ENCODE data around the gene E2F4. TPM values are rescaled to one million over a fixed set of nuclear protein-coding genes. Genes with fewer than 3 reads are reported as not detected.
A peak's percentile ranks its signal among the peaks of the same experiment; 100 is the strongest.

E2F4 gene
- total RNA-seq, 1 experiment from 2014 or later = 114 TPM

DNA sequence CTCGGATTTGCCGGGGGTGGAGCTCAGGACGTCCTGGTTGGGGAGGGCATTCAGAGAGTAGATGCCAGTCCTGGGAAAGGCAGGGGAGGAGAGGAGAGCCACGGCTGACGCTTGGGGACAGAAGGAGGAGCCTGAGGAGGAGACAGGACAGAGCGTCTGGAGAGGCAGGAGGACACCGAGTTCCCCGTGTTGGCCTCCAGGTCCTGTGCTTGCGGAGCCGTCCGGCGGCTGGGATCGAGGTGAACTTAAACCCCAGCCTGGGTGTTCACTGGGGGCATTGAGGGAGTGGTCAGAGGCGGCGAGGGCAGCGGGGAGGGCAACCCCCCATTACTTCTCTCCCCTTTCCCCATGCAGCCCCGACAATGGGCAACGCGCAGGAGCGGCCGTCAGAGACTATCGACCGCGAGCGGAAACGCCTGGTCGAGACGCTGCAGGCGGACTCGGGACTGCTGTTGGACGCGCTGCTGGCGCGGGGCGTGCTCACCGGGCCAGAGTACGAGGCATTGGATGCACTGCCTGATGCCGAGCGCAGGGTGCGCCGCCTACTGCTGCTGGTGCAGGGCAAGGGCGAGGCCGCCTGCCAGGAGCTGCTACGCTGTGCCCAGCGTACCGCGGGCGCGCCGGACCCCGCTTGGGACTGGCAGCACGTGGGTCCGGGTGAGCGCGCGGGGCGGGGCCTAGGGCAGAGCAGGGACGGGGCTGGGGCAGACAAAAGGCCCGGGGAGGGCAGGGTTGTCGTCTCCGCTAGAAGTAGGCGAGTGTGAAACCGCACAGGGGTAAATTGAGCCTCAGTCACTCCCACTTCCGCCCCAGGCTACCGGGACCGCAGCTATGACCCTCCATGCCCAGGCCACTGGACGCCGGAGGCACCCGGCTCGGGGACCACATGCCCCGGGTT, 17.9 kb upstream of the E2F4 start (continued):
- TF ChIP-seq, protein P1, sequence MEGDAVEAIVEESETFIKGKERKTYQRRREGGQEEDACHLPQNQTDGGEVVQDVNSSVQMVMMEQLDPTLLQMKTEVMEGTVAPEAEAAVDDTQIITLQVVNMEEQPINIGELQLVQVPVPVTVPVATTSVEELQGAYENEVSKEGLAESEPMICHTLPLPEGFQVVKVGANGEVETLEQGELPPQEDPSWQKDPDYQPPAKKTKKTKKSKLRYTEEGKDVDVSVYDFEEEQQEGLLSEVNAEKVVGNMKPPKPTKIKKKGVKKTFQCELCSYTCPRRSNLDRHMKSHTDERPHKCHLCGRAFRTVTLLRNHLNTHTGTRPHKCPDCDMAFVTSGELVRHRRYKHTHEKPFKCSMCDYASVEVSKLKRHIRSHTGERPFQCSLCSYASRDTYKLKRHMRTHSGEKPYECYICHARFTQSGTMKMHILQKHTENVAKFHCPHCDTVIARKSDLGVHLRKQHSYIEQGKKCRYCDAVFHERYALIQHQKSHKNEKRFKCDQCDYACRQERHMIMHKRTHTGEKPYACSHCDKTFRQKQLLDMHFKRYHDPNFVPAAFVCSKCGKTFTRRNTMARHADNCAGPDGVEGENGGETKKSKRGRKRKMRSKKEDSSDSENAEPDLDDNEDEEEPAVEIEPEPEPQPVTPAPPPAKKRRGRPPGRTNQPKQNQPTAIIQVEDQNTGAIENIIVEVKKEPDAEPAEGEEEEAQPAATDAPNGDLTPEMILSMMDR (IDR thresholded peaks at IDR 0.05 in 2 of 3, conservative IDR thresholded peaks at IDR 0.05 in 1 of 3; ENCODE audit: borderline replicate concordance in 1 of 3, insufficient read depth in 1 of 3, low read depth in 2 of 3, low read length in 2 of 3) = peak in 1 of 3 experiments; percentile 18; a peak in 2 of 6 replicates
- TF ChIP-seq POLR2AphosphoS5 (IDR thresholded peaks at IDR 0.05; ENCODE audit: low read depth, low read length) (peak; percentile 79), CBX3 (IDR thresholded peaks at IDR 0.05; ENCODE audit: low read depth) (no peak), FOSL1 (IDR thresholded peaks at IDR 0.05; ENCODE audit: low read depth) (no peak)

DNA sequence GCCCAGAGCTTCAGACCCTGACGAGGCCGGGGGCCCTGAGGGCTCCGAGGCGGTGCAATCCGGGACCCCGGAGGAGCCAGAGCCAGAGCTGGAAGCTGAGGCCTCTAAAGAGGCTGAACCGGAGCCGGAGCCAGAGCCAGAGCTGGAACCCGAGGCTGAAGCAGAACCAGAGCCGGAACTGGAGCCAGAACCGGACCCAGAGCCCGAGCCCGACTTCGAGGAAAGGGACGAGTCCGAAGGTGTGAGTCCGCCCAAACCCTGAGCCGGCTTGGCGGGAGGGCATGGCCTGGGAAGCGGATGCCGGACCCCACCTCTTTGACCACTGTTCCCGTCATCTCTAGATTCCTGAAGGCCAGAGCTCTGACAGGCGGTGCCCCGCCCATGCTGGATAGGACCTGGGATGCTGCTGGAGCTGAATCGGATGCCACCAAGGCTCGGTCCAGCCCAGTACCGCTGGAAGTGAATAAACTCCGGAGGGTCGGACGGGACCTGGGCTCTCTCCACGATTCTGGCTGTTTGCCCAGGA, 17.2 kb upstream of the E2F4 start:
- ATAC-seq = no peak
- ChIA-PET CTCF (interaction anchor here (1.1 to 2.4 kb wide), 4 partner anchors 14 to 157 kb away, joined by 3 to 9 read pairs (median 8); no protein-coding TSS in a partner anchor), POLR2A (interaction anchor here (0.8 to 2.0 kb wide), 3 partner anchors 9 to 302 kb away, joined by 3 to 11 read pairs (median 3); partner anchors contain the start of gene MATCAP1), RAD21 (ENCODE audit: low non-redundant PET in 1 of 2, low total read pairs in 2 of 2, uncharacterized antibody in 2 of 2, unreplicated experiment in 2 of 2) (interaction anchor here in 1 of 2 experiments (0.6 kb wide), 1 partner anchor 73 kb away, joined by 3 read pairs; no protein-coding TSS in a partner anchor)
- Histone ChIP-seq H3K9me2 (ENCODE audit: insufficient read depth) (no peaks in the 10 kb centered on the region), H3K4me3 (replicated peaks in 1 of 2; ENCODE audit: low read depth in 1 of 2, low read length in 2 of 2) (peak overlapping the region; percentile 67 to 70), H3K36me3 (ENCODE audit: control insufficient read depth in 1 of 2, insufficient read depth in 2 of 2, low read length in 2 of 2) (0 out of 4 replicates have a peak, but pooled peaks cover 0 to 6% of the 10 kb centered on the region in 2 experiments), H3K9ac (ENCODE audit: low read length) (peak overlapping the region; percentile 84), H3K27ac (ENCODE audit: low read depth, low read length) (peak overlapping the region; percentile 97), H3K4me2 (ENCODE audit: low read length) (peak overlapping the region; percentile 75), H3K27me3 (ENCODE audit: insufficient read depth, low read length) (no peaks in the 10 kb centered on the region), H4K20me1 (ENCODE audit: insufficient read depth) (no peaks in the 10 kb centered on the region), H3K9me3 (ENCODE audit: control insufficient read depth in 1 of 2, insufficient read depth in 1 of 2, low read depth in 1 of 2, low read length in 2 of 2) (no peaks in the 10 kb centered on the region), H3K79me2 (ENCODE audit: insufficient read depth, low read length) (peaks cover 8% of the 10 kb centered on the region; the same call in 1 of the 2 replicates), H2AFZ (ENCODE audit: low read depth, low read length, poor library complexity, severe bottlenecking) (no peak overlapping the region), H3K4me1 (ENCODE audit: control insufficient read depth in 1 of 2, insufficient read depth in 2 of 2, low read length in 2 of 2) (peaks cover 55 to 90% of the 10 kb centered on the region in 2 experiments)
- BruUV-seq (replicated peaks) = TSS peak; percentile 26
- 0 out of 2 replicates have a peak, but pooled peaks have one; percentile 1 for TF ChIP-seq POLR2AphosphoS5 (IDR thresholded peaks at IDR 0.05; ENCODE audit: low read depth, low read length)
- TF ChIP-seq ZNF274 (IDR thresholded peaks at IDR 0.05; ENCODE audit: low read depth, low read length) = no peak
- no peak for TF ChIP-seq ELF1 (IDR thresholded peaks at IDR 0.05; ENCODE audit: borderline replicate concordance, low read depth)
- TF ChIP-seq, protein P2, sequence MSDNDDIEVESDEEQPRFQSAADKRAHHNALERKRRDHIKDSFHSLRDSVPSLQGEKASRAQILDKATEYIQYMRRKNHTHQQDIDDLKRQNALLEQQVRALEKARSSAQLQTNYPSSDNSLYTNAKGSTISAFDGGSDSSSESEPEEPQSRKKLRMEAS (IDR thresholded peaks at IDR 0.05) = no peak
- intact Hi-C loops (cut with micrococcal nuclease) = no loop called here
- DNase-seq (ENCODE audit: low read depth, low spot score) = no peak

Measured in HCT116 (cell line).